ENCODE measurements around the gene LARP1.

DNA sequence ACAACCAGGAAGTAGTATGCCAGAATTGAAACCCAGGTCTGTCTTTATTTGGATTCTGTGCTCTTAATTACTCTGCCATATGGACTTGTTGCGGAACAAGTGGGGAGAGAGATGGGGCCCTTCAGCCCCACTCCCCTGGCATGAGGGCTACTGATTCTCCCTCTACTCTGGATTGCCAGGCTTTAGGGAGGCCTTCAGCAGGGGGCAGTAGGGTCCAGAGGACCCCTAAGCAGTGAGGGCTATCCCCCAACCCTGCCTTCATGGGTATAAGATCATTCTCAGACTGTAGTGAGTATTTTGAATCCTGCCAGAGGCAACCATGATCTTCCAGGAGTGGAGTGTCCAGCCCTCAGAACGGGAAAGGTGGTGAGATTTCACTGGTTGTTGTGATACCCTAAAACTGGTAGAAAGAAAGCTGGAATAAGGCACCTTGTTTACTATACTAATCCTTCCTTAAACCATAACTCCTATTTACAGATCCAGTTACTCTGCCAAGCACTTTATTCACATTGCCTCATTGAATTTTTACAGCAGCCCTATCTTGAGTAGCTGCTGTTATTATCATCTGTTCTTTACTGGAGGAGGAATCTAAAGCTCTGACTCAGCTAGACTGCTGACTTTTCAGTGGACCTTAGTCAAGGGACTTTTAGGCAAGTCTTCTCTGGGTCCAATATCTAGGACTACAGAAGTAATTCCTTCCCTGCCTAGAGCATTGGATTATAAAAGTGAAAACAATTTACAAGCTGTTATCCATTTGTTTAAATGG lies 31.3 kb upstream of the LARP1 start:
- TF ChIP-seq, protein P1, sequence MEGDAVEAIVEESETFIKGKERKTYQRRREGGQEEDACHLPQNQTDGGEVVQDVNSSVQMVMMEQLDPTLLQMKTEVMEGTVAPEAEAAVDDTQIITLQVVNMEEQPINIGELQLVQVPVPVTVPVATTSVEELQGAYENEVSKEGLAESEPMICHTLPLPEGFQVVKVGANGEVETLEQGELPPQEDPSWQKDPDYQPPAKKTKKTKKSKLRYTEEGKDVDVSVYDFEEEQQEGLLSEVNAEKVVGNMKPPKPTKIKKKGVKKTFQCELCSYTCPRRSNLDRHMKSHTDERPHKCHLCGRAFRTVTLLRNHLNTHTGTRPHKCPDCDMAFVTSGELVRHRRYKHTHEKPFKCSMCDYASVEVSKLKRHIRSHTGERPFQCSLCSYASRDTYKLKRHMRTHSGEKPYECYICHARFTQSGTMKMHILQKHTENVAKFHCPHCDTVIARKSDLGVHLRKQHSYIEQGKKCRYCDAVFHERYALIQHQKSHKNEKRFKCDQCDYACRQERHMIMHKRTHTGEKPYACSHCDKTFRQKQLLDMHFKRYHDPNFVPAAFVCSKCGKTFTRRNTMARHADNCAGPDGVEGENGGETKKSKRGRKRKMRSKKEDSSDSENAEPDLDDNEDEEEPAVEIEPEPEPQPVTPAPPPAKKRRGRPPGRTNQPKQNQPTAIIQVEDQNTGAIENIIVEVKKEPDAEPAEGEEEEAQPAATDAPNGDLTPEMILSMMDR (IDR thresholded peaks at IDR 0.05; ENCODE audit: low read depth, low read length) = no peak
- no peak for TF ChIP-seq POLR2A (IDR thresholded peaks at IDR 0.05; ENCODE audit: extremely low read depth, insufficient read length)

Measured in NB4 (cell line).